GM18858 (cell line): ENCODE results near the gene HGF.

Experiments
- ATAC-seq: cut with Tn5 transposase; IDR thresholded peaks from one replicate; pipeline ENCODE4 v1.9.1; 2021; ENCODE audit not compliant: unreplicated experiment

The HGF gene

GRCh38 chr7:81685270-81685868 is 84.5 kb downstream of the HGF start:
- ATAC-seq = no peak

DNA sequence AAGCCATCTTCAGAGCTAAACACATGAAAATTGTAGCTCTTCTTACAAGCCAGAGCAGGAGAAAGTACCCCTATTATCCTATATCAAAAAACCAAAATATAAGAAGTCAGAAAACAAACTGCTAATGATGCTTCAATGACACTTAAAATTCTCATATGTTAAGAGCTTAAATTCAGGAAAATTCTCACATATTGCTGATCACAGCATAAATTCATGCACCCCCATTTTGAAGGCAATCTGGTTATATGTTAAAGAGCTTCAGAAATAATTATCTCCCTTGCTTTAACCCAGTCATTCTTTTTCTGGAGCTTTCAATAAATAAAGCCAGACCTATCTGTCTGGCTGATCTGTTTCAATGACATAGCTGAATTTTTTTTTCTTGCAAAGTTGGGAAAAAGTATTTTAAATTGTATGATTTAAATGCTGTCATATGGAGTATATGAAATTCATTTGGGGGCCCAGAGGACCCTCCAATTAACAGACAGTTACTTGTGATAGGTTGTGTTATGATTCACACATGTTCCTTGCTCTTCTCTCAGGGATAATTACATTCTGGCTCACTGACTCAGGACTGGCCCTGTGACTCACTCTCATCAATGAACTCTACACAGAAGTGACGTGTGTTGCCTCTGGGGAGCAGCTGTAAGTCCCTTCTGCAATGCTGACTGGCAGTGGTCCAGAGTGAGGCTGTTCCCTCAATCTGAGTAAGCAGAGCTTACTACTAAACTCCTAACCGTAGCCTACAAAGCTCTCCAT is 85.2 kb downstream of the HGF start:
- peak; percentile 94 for ATAC-seq

- ATAC-seq = no peak
These were observed 85.8 kb downstream of the HGF start for GRCh38 chr7:81684033-81684432.

- no peak for ATAC-seq
These were observed 87.0 kb downstream of the HGF start for GRCh38 chr7:81682873-81683272.

DNA sequence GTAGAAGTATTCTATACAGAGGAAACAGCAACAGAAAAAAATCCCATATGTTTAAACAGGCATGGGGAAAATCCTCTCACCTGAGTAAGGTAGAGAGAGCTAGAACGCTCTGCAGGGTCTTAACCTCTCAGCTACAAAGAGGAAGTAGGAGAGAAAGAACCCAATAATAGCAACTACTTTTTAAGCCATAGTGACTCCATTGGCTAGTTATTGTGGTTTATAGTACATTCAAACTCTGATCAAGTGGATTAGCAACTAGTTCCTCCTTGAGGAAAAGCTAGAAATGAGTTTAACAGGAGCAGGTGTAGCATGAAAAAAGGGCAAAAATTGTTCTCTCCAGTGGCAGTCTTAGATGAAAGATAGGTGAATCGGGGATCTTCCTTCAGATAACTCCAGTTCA is 89.7 kb downstream of the HGF start:
- no peak for ATAC-seq

GRCh38 chr7:81676813-81677212 is 93.0 kb downstream of the HGF start:
- no peak for ATAC-seq

GRCh38 chr7:81676105-81676811 is 93.6 kb downstream of the HGF start:
- ATAC-seq = no peak

- ATAC-seq = no peak
These were observed 95.4 kb downstream of the HGF start for GRCh38 chr7:81674431-81674830.

DNA sequence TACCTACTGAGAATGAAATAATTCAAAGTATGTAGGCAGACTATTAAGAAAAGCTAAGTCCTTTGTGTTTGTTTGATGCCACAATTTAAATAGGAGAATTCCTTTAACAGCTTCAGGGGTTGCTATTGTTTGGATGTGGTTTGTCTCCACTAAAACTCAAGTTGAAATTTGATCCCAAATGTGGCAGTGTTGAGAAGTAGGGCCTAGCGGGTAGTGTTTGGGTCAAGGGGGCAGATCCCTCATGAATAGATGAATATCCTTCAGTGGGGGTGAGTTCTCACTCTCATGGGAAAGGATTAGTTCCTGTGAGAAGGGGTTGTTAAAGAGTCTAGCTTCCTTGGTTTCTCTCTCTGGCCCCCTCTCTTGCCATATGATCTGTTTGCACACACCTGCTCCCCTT is 97.0 kb downstream of the HGF start:
- no peak for ATAC-seq

DNA sequence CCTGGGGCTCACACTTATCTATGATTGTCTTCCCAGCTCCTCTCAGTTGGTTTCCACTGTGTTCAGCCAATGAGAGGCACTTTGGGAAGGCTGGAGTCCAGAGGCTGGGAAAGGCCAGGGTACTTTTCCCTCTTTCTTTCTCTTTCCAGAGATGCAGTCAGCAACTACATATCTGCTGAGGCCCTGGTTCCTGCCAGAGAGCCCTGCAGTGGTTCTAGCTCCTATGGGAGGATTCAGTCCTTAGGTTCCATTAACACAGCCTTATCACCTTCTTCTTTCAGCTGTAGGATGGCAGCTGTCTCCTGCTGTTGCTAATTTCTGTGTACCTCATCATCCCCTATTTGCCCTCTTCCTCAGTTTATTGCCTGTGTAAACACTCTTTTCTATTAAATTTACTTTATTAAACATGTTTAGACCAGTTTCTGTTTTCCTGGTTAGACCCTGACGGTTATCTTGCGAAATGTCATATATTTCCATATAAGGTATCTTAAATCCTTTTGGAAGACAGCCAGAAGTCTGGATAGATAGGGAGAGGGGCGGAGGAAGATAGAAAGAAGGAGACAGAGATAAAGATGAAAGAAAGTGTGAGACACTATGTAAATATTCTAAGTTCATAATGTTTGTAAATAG is 100.3 kb downstream of the HGF start:
- ATAC-seq = no peak

DNA sequence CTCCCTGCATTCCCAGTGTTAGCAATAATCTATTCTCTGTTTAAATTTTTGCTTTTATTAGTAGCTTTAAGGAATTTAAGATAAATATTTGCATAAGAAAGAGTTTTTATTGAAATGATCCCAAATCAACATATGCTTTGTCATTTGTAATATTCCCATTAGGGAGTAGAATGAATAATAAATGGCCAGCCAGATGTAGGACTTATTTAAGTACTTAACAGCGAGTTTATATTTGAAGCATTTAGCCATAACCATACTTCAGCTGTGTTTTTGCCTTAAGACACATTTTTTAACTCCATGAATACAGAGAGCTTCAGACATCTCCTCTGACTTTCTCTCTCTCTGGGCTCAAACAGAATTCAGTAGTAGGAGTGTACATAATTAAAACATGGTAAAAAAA is 103.6 kb downstream of the HGF start:
- ATAC-seq = no peak

- ATAC-seq = no peak
These were observed 104.6 kb downstream of the HGF start for GRCh38 chr7:81665236-81665635.

GRCh38 chr7:81664304-81664703 is 105.5 kb downstream of the HGF start:
- ATAC-seq = no peak

DNA sequence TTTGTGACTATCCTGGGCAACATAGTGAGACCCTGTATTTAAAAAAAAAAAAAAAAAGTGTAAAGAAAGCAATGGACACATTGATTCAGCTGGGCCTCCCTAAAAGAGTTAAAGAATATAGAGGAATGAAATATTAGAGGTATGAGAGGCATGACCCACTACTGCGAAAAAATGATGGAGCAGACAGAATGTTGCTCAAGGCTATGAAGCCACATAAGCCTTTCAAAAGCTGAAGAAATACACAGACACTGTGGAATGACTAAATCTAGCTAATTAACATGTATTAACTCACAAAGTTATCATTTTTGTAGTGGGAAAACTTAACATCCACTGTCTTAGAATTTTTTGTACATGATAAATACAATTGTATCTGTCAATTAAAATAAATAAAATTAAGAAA is 107.3 kb downstream of the HGF start:
- ATAC-seq = no peak

GRCh38 chr7:81659697-81660395 is 110.0 kb downstream of the HGF start:
- ATAC-seq = no peak

GRCh38 chr7:81657551-81657950 is 112.3 kb downstream of the HGF start:
- ATAC-seq = no peak

DNA sequence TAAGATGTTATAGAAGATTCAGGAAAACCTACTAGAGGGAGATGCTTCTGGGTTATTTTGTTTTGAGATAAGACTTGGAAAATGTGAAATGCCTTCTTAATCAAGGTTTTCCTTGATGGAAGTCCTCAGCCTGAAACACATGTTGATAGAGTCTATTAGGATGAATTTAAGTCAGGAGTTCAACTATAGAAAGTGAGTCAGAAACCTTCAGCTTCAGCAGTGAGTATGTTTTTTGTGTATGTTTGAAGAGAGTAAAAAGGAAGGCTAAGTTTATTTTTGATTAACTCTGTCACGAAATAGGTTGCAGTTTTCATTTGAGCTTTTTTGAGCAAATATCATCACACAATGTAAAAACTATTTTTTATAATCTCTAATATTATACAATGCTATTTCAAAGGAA is 114.6 kb downstream of the HGF start:
- ATAC-seq = no peak

DNA sequence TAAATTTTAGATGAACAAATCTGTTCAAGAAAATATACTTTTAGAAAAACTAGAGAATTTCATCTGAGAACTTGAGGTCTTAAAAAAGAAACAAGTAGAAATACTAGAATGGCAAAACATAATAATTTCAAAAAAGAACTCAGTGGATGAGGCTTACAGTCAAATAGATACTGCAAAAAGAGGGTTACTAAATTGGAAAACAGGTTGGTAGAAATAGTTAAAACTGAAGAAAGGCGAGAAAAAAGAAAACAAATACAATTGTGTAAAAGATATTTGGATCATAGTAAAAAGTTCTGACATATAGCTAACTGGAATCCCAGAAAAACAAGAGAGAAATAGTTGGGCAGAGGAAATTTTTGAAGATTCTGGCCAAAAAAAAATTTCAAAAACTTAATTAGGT is 117.6 kb downstream of the HGF start:
- ATAC-seq = no peak
